Karpas-422 (cell line): Measurements from ENCODE around the gene FAM227B. TPM values are rescaled to one million over a fixed set of nuclear protein-coding genes. Genes with fewer than 3 reads are reported as not detected.

ENCODE experiments used
- DNase-seq: peaks from one replicate; pipeline ENCODE4 v3.0.0-alpha.2; 2015
- H2AFZ ChIP-seq: fragments of 200-600 bp; sonication (generic); 2 replicates; pipeline ENCODE4 v1.6.1; 2014; ENCODE audit warnings: antibody characterized with exemption, low read length, mixed read lengths
- H3K27ac ChIP-seq: fragments of 200-600 bp; sonication (generic); 2 replicates; pipeline ENCODE4 v1.5.1; 2014; ENCODE audit warnings: mild to moderate bottlenecking, low read length, moderate library complexity
- H3K27me3 ChIP-seq: fragments of 200-600 bp; sonication (generic); 2 replicates; pipeline ENCODE4 v1.6.1; 2014; ENCODE audit warnings: low read length, mixed read lengths
- H3K36me3 ChIP-seq: fragments of 200-600 bp; sonication (generic); 2 replicates; pipeline ENCODE4 v1.6.1; 2014; ENCODE audit warnings: low read length, mixed read lengths; ENCODE audit not compliant: insufficient read depth
- H3K4me1 ChIP-seq: fragments of 200-600 bp; sonication (generic); 2 replicates; pipeline ENCODE4 v1.6.1; 2014; ENCODE audit warnings: mild to moderate bottlenecking, low read length, mixed read lengths
- H3K4me2 ChIP-seq: fragments of 200-600 bp; sonication (generic); 2 replicates; pipeline ENCODE4 v1.6.1; 2014; ENCODE audit warnings: low read length, low read depth, mild to moderate bottlenecking; ENCODE audit not compliant: poor library complexity, severe bottlenecking
- H3K4me3 ChIP-seq: fragments of 200-600 bp; sonication (generic); 2 replicates; pipeline ENCODE4 v1.5.1; 2014; ENCODE audit warnings: mild to moderate bottlenecking, antibody characterized with exemption, low read length, mixed read lengths
- H3K79me2 ChIP-seq: fragments of 200-600 bp; sonication (generic); 2 replicates; pipeline ENCODE4 v1.6.1; 2014; ENCODE audit warnings: mild to moderate bottlenecking, low read length, mixed read lengths
- H3K9ac ChIP-seq: fragments of 200-600 bp; sonication (generic); 2 replicates; pipeline ENCODE4 v1.6.0; 2014; ENCODE audit warnings: low read length
- H3K9me2 ChIP-seq: fragments of 200-600 bp; sonication (generic), shearing (Covaris generic); replicated peaks from 2 replicates; pipeline ENCODE4 v1.6.0; 2014; ENCODE audit warnings: mild to moderate bottlenecking, low read length, moderate library complexity; ENCODE audit not compliant: insufficient read depth
- H3K9me3 ChIP-seq: fragments of 300-700, 200-600 bp; sonication (generic); 2 replicates; pipeline ENCODE4 v1.6.1; 2014; ENCODE audit warnings: low read length, mixed read lengths
- H4K20me1 ChIP-seq: fragments of 200-600 bp; sonication (generic); 2 replicates; pipeline ENCODE4 v1.6.1; 2014; ENCODE audit warnings: mild to moderate bottlenecking, antibody characterized with exemption, low read length, low read depth; ENCODE audit not compliant: insufficient read depth
- total RNA-seq: library from RNA; depleted of rRNA; stranded (reverse); fragments of >200 nt; shearing (Covaris generic); gene quantifications from 2 replicates; pipeline ENCODE4 v1.2.3, GENCODE V29; 2014; ENCODE audit warnings: low replicate concordance

Gene FAM227B
- total RNA-seq, 1 experiment from 2014 or later = 4.4 TPM

DNA sequence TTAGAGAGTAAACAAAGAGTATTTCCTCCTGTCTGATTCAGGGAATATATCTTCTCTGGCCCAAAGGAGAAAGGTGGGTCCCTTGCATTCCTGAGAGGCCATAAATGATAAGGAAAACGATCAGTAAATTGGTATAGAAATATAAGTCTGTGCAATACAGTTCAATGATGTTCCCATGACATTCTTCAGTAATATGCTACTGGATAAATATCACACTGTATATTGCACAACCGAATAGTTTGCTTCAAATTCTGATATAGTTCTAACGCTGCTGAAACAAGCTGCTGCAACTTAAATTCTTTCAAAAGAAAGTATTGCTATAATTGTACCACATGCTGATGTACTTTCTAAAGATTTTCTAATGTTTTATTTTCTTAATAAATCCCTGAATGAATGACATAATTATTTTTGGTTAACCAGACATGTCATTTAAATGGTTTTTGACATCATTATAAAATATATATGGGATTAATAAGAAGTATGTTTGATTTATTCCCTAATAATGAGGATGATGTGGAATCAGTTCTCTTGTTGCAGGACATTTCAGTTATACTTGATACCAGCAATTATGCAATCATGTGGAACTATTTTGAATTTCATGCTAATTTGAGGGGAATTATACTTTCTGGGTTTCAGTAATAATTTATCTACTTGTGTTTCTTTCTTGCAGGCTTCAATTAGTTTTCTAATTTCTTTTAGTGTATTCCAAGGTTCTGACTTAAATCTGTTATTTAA is 152.7 kb downstream of the FAM227B start:
- H4K20me1 ChIP-seq = no peaks in the 10 kb centered on the region
- no peak overlapping the region for H3K9ac ChIP-seq
- no peak overlapping the region for H3K4me2 ChIP-seq
- H3K36me3 ChIP-seq = no peaks in the 10 kb centered on the region
- no peaks in the 10 kb centered on the region for H3K9me2 ChIP-seq
- H3K4me1 ChIP-seq = no peaks in the 10 kb centered on the region
- H2AFZ ChIP-seq = no peak overlapping the region
- H3K9me3 ChIP-seq = no peaks in the 10 kb centered on the region
- no peak overlapping the region for H3K27ac ChIP-seq
- H3K4me3 ChIP-seq = no peak overlapping the region
- no peak for DNase-seq
- no peaks in the 10 kb centered on the region for H3K79me2 ChIP-seq
- 0 out of 2 replicates have a peak, but pooled peaks cover 3% of the 10 kb centered on the region for H3K27me3 ChIP-seq

DNA sequence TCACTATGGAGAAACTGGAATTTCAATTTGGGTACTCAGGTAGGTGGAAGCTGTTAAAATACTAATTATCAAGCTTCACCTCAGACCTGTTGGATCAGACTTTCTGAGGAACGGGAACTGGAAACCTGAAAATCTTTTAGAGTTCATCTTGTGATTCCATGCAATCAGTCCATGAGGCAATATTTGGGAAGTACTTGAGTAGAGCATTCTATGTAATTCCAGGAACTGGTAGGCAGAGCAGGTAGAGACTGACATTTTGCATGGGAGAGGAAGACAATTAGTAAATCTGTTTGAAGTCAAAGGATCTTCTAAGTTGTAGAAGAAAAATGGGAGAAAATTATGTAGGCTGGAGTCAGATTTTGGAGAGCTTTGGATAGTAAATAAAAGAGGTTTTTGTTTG is 154.5 kb downstream of the FAM227B start:
- no peak for DNase-seq
- Histone ChIP-seq H3K4me3 (no peak overlapping the region), H3K27me3 (0 out of 2 replicates have a peak, but pooled peaks cover 3% of the 10 kb centered on the region), H3K4me1 (no peaks in the 10 kb centered on the region), H3K4me2 (no peak overlapping the region), H3K36me3 (no peaks in the 10 kb centered on the region), H3K27ac (no peak overlapping the region), H2AFZ (no peak overlapping the region), H3K9ac (no peak overlapping the region), H3K9me2 (no peaks in the 10 kb centered on the region), H4K20me1 (no peaks in the 10 kb centered on the region), H3K79me2 (no peaks in the 10 kb centered on the region), H3K9me3 (no peaks in the 10 kb centered on the region)

DNA sequence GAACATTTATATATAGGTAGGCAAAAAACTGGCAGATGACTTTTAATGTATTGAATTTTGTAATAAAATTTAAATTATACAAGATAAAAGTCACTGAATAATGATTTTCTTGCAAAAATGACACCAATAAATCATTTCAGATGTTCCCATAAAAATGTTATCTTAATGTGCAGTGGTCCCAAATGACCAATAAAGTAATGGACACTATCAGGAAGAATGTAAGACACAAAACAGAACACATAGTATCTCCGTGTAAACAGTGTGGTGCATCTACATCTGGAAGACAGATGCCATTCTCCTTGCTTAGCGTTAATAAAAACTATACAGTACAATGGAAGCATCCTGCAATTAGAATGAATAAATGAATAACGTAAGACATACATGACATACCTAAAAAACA is 156.1 kb downstream of the FAM227B start:
- no peak overlapping the region for H3K9ac ChIP-seq
- no peaks in the 10 kb centered on the region for H4K20me1 ChIP-seq
- H3K27ac ChIP-seq = no peak overlapping the region
- H3K36me3 ChIP-seq = no peaks in the 10 kb centered on the region
- no peaks in the 10 kb centered on the region for H3K9me3 ChIP-seq
- DNase-seq = no peak
- no peak overlapping the region for H3K4me2 ChIP-seq
- H3K9me2 ChIP-seq = no peaks in the 10 kb centered on the region
- no peaks in the 10 kb centered on the region for H3K4me1 ChIP-seq
- H3K27me3 ChIP-seq = 0 out of 2 replicates have a peak, but pooled peaks cover 3% of the 10 kb centered on the region
- H3K79me2 ChIP-seq = no peaks in the 10 kb centered on the region
- H2AFZ ChIP-seq = no peak overlapping the region
- no peak overlapping the region for H3K4me3 ChIP-seq

DNA sequence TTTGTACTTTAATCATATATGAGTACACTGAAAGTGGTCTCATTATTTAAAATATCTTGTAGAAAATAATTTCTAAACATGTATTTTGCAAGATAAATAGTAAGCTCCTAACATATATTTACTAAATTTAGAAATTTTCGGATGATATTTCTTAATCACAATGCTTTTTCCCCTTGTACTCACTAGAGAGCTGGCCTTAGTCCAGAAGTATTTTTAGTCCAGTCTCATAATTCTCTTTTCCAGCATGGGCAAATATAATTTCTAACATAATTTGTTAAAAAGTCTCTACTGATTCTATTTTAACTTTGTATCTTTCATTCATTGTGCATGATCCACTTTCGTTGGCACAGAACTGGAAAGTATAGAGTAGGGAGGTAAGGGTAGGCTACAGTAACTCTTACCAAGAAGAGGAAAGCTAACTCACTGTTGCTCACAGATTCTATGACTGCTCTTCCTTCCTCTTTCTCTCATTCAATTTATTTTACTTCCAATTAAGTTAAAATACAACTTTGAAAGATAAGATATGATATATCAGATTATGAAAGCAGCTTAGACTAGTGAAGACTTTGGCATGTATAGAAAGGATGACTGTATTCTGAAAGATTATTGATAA is 158.3 kb downstream of the FAM227B start:
- DNase-seq = no peak
- Histone ChIP-seq H3K4me2 (no peak overlapping the region), H3K9me3 (no peaks in the 10 kb centered on the region), H3K27ac (no peak overlapping the region), H3K9ac (no peak overlapping the region), H4K20me1 (no peaks in the 10 kb centered on the region), H2AFZ (no peak overlapping the region), H3K79me2 (no peaks in the 10 kb centered on the region), H3K4me3 (no peak overlapping the region), H3K36me3 (no peaks in the 10 kb centered on the region), H3K27me3 (no peaks in the 10 kb centered on the region), H3K4me1 (no peaks in the 10 kb centered on the region), H3K9me2 (no peaks in the 10 kb centered on the region)

DNA sequence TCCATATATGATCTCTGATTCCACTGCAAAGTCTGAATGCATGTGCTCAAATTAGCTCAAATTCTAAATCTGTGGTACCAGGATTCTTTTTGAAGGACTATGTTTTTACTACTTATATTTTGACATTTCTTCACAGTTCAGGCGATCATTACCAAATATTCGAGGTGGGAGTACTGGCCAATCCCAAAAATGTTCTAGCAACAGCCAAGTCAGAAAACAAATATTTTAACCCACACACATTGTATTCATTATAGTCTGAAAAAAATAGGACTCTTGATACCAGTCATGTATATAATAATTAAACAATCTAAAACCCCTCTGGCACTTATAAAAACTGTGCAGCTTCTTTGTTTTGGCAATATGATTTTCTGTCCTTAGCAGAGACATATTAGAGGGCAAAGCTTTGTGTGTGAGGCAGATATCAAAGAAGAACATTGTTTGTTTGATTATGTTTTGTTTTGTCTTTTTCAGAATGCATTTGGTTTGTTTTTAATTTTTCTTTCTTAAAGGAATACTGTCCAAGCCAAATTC is 160.1 kb downstream of the FAM227B start:
- H3K9me2 ChIP-seq = no peaks in the 10 kb centered on the region
- no peaks in the 10 kb centered on the region for H4K20me1 ChIP-seq
- H3K4me3 ChIP-seq = no peak overlapping the region
- no peaks in the 10 kb centered on the region for H3K36me3 ChIP-seq
- no peak overlapping the region for H3K27ac ChIP-seq
- no peaks in the 10 kb centered on the region for H3K4me1 ChIP-seq
- H3K9ac ChIP-seq = no peak overlapping the region
- no peaks in the 10 kb centered on the region for H3K9me3 ChIP-seq
- no peak for DNase-seq
- no peak overlapping the region for H2AFZ ChIP-seq
- H3K4me2 ChIP-seq = no peak overlapping the region
- no peaks in the 10 kb centered on the region for H3K27me3 ChIP-seq
- H3K79me2 ChIP-seq = no peaks in the 10 kb centered on the region

DNA sequence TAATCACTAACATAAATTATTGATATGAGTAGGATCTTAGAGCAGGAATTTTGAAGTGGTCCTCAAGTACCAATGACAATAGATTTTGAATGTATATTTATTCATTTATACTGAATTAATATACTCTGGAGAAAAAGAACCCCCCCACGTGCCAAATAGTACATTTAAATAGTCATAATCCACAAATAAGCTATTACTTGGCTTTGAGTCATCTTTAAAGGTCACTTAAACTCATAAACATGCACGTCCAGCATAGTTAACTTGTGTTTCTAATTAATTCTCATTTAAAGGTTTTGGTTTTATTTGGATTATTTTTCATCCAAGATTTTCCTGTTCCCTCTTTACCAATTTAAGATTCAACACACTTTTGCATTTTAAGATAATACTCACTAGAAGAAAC is 162.5 kb downstream of the FAM227B start:
- Histone ChIP-seq H3K9me2 (no peaks in the 10 kb centered on the region), H3K4me3 (no peak overlapping the region), H3K4me2 (no peak overlapping the region), H4K20me1 (no peaks in the 10 kb centered on the region), H3K27ac (no peak overlapping the region), H3K4me1 (no peaks in the 10 kb centered on the region), H2AFZ (no peak overlapping the region), H3K36me3 (no peaks in the 10 kb centered on the region), H3K9ac (no peak overlapping the region), H3K79me2 (no peaks in the 10 kb centered on the region), H3K27me3 (no peaks in the 10 kb centered on the region), H3K9me3 (no peaks in the 10 kb centered on the region)
- DNase-seq = no peak

DNA sequence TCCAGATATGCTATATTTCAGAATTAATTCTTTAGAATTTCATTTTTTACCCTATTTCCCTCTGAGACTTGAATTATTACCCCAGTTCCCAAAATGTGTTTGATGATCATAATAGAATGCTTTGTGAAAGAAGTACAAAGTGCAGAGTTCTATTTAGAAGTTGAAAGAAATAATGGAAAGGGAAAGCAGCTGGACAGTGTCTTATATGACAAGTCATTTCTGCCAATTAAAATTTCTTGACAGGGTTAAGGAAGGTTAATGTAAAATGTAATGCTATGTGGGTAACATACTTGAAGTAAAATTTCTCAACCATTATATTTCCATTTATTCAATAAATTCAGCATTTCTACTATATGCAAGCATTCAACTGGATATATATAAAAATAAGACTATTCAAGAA is 164.5 kb downstream of the FAM227B start:
- Histone ChIP-seq H3K9ac (no peak overlapping the region), H3K79me2 (no peaks in the 10 kb centered on the region), H3K27me3 (no peaks in the 10 kb centered on the region), H2AFZ (no peak overlapping the region), H3K27ac (no peak overlapping the region), H3K4me1 (no peaks in the 10 kb centered on the region), H3K36me3 (no peaks in the 10 kb centered on the region), H3K4me3 (no peak overlapping the region), H3K9me2 (no peaks in the 10 kb centered on the region), H4K20me1 (no peaks in the 10 kb centered on the region), H3K4me2 (no peak overlapping the region), H3K9me3 (no peaks in the 10 kb centered on the region)
- no peak for DNase-seq

DNA sequence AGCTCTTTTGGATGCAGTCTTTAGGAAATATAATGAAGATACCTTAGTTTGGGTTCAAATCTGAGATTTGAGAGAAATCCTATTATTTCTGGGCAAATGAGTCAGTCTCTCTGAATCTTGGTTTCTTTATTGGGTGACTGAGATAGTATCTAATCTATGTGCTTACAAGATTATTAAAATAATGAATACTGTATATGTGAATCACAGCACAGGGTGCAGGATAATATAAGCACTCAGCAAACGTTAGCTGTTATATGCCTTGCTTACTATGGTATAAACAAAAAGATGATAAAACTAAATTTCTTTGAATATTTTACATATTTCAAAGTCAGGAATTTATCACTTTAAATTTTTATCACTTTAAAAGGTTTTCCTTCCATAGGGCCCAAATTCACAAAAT is 168.0 kb downstream of the FAM227B start:
- H3K9ac ChIP-seq = no peak overlapping the region
- H3K9me2 ChIP-seq = no peaks in the 10 kb centered on the region
- no peak overlapping the region for H3K27ac ChIP-seq
- no peaks in the 10 kb centered on the region for H3K27me3 ChIP-seq
- H2AFZ ChIP-seq = no peak overlapping the region
- no peak overlapping the region for H3K4me2 ChIP-seq
- no peaks in the 10 kb centered on the region for H3K36me3 ChIP-seq
- no peak for DNase-seq
- H4K20me1 ChIP-seq = no peaks in the 10 kb centered on the region
- no peaks in the 10 kb centered on the region for H3K9me3 ChIP-seq
- H3K4me3 ChIP-seq = no peak overlapping the region
- H3K4me1 ChIP-seq = no peaks in the 10 kb centered on the region
- no peaks in the 10 kb centered on the region for H3K79me2 ChIP-seq
